Gastroesophageal sphincter (tissue), 3 donors: Measurements from ENCODE around the gene B9D1.

Source experiments
- CTCF ChIP-seq, 4 experiments: fragments of 200-600 bp in 2 of 4; fragments of 450-650 bp in 2 of 4; sonication (generic) in 1 of 4; IDR thresholded peaks; one replicate each; pipeline ENCODE4 v1.5.1; 2017 to 2019; ENCODE audit warnings: antibody characterized with exemption in 4 of 4, mild to moderate bottlenecking in 2 of 4, moderate library complexity in 2 of 4
- POLR2A ChIP-seq, 2 donors: fragments of 450-650 bp; IDR thresholded peaks; one replicate each; pipeline ENCODE4 v1.6.1; 2017; ENCODE audit warnings: antibody characterized with exemption in 2 of 2, mild to moderate bottlenecking in 2 of 2, moderate library complexity in 1 of 2

GRCh38 chr17:19374136-19374535, 11.6 kb upstream of the B9D1 start:
- TF ChIP-seq CTCF (IDR thresholded peaks at IDR 0.05): no peak
- TF ChIP-seq POLR2A (IDR thresholded peaks at IDR 0.05): no peak
